B cell (primary cell): ENCODE data around the gene DOK7.

Source experiments
- EZH2 ChIP-seq: IDR thresholded peaks from 2 replicates; pipeline ENCODE4 v1.6.1; 2012; ENCODE audit warnings: borderline replicate concordance, low read depth, mild to moderate bottlenecking, moderate library complexity, low read length; ENCODE audit not compliant: insufficient read depth, poor library complexity, severe bottlenecking
- TF ChIP-seq, protein P1 (sequence below): fragments of 200-600 bp; IDR thresholded peaks from one replicate; pipeline ENCODE4 v1.8.0; 2022; ENCODE audit warnings: antibody characterized with exemption, mild to moderate bottlenecking

DNA sequence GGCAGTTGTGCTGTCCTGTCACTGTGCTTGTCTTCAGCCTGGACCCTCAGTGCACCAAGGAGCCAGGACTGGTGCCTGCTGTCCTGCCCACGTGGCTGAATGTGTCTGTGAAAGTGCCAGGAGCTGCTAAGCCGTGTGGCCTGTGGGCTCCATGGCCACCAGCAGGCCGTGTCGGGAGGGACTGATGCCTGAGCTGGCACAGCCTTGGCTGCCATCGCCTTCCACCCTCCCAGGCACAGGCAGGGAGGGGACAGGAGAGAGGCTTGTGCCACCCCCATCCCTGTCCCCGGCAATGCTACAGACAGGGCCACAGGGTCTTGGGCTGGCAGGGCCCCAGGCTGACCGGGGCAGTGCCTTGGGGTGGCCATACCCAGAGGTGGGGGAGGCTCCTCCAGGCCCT is 24.8 kb downstream of the DOK7 start:
- TF ChIP-seq, protein P1, sequence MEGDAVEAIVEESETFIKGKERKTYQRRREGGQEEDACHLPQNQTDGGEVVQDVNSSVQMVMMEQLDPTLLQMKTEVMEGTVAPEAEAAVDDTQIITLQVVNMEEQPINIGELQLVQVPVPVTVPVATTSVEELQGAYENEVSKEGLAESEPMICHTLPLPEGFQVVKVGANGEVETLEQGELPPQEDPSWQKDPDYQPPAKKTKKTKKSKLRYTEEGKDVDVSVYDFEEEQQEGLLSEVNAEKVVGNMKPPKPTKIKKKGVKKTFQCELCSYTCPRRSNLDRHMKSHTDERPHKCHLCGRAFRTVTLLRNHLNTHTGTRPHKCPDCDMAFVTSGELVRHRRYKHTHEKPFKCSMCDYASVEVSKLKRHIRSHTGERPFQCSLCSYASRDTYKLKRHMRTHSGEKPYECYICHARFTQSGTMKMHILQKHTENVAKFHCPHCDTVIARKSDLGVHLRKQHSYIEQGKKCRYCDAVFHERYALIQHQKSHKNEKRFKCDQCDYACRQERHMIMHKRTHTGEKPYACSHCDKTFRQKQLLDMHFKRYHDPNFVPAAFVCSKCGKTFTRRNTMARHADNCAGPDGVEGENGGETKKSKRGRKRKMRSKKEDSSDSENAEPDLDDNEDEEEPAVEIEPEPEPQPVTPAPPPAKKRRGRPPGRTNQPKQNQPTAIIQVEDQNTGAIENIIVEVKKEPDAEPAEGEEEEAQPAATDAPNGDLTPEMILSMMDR, result no peak
- no peak for TF ChIP-seq EZH2
